Suppressor macrophage treated with lipopolysaccharide for 4 hours (primary cell): Measurements from ENCODE around the gene SLC16A5.
A peak's percentile ranks its signal among the peaks of the same experiment; 100 is the strongest.
"Not testable (repeated sequence)": the region's sequence is repeated elsewhere in the genome, so short reads cannot be mapped to it uniquely, and the experiment has no call there.

ENCODE experiments used
- DNase-seq: peaks from one replicate; pipeline ENCODE4 v3.0.0-alpha.2; 2020

Gene SLC16A5, protein sequence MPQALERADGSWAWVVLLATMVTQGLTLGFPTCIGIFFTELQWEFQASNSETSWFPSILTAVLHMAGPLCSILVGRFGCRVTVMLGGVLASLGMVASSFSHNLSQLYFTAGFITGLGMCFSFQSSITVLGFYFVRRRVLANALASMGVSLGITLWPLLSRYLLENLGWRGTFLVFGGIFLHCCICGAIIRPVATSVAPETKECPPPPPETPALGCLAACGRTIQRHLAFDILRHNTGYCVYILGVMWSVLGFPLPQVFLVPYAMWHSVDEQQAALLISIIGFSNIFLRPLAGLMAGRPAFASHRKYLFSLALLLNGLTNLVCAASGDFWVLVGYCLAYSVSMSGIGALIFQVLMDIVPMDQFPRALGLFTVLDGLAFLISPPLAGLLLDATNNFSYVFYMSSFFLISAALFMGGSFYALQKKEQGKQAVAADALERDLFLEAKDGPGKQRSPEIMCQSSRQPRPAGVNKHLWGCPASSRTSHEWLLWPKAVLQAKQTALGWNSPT

DNA sequence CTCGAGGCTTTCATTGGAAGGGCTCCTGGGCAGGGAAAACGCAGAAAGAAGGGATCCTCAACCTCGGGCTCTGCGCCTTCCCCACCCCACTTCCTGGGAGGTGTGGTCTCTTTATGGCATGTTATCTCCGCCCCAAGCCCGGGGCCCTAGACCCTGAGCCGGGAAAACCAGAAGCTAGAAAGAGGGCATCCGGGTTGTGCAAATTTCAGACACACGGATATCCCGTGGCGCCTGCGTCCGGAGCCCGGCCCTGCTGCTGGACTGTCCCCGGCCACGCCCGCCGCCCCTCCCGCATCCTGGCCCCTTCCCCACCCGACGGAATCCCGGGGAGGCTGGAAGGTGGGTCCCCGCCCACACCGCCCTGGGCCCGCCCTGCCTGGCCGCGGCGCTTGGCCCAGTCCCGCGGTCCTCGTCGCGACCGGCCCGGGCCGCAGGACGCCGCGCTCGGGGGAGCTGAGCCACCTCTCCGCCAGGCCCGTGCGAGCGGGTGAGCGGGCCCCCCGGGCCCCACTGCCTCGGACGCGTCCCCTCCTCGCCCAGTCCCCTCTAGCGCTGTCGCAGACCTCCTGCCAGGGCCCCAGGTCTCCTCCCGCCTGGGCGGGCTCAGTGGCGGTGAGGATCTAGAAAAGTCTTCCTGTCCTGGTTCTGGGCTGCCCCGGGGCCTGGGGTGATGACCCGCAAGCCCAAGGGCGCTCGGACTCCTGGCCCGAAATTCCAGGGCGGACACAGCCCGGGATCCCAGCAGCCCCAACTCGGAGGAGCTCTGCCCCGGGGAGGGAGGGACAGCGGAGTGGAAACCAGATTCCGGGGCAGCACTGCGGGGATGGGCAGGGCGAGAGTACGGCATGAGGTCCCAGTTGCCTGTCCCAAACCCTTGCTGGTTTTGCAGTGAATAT, at the start of gene SLC16A5:
Gene SLC16A5, plus strand, starts transcription at position 397 of the 896 bp plus-strand sequence. CDS start 5,683 bp downstream, outside the sequence.
- DNase-seq: peak; percentile 79

DNA sequence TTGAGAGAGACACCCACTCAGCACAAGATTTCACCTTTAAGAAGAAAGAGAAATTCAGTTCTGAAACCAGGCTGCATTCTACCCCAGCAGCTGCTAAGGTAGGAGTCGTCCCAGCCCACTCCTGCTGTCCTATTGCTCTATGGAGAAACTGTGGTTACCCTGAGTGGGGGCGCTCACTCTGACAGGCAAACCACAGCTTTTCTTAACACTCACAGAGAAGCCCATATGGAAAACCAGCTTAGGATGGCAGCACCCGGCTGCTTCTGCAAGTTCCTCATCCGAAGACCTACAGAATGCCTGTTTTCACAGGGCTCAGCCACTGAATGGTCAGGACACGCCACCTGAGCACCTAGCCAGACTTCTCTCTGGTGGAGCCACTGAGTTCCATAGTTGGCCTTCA, 48.5 kb upstream of the SLC16A5 start:
- no peak for DNase-seq

DNA sequence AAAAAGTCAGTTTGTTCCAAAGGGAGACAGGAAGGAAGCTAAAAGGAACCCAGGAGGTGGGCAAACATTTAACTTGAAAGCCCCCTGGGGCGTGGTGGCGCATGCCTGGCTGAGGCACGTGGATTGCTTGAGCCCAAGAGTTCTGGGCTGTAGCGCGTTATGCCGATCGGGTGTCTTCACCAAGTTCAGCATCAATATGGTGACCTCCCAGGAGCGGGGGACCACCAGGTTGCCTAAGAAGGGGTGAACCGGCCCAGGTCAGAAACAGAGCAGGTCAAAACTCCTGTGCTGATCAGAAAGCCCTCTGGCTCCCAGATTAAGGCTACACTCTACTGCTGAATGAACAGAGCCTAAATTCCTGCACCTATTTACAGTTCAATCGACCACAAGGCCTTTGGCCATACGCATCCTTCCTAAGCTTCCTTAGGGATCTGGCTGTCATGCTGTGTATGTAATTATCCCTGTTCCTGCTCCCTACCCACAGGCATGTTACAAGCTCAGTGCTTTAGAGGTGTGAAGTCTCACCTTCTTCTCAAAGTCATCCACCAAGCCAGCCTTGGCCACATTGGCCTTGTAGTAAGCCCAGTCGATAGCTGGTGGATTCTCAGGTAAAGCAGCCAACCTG, 46.0 kb upstream of the SLC16A5 start:
- no peak for DNase-seq

DNA sequence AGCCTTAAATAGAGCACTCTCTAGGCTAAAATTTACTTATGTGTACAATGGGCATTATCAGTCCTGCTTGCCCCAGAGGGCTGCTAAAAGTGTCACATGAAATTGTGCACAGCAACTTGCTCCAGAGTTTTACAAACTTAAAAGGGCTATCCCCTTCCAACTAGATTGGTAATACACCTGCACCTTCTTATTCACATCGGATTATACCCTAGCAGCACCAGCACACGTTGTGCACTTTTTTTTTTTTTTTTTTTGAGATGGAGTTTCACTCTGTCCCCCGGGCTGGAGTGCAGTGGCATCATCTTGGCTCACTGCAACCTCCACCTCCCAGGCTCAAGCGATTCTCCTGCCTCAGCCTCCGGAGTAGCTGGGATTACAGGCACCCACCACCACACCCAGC, 44.0 kb upstream of the SLC16A5 start:
- DNase-seq: not testable (repeated sequence)

DNA sequence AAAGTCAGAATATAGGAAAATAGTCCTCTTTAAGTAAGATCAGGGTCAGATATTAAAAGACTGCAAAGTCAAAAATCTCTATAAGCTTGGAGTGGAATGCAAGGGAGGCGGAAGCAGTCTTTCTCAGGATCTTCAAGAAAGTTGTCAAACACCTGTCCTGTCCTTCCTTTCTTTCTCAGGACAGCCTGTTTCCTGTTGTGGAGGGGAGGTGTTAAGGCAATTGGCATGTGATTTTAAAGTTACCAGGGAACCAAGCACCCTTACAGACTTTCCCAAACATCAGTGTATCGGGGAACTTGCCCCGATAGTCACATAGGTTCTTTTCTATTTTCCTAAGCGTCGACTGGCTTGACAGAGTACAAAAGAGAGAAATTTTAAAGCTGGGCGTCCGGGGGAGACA, 43.0 kb upstream of the SLC16A5 start:
- DNase-seq: no peak

DNA sequence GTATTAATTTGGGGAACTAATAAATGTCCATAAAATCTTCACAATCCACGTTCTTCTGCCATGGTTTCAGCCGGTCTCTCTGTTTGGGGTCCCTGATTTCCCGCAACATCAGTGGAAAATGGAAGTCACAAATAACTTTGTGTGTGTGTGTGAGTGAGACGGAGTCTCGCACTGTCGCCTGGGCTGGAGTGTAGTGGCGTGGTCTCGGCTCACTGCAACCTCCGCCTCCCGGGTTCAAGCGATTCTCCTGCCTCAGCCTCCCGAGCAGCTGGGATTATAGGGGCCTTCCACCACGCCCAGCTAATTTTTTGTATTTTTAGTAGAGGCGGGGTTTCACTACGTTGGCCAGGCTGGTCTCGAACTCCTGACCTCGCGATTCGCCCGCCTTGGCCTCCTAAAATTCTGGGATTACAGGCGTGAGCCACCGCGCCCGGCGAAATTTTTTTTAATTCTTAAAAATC, 41.8 kb upstream of the SLC16A5 start:
- not testable (repeated sequence) for DNase-seq

DNA sequence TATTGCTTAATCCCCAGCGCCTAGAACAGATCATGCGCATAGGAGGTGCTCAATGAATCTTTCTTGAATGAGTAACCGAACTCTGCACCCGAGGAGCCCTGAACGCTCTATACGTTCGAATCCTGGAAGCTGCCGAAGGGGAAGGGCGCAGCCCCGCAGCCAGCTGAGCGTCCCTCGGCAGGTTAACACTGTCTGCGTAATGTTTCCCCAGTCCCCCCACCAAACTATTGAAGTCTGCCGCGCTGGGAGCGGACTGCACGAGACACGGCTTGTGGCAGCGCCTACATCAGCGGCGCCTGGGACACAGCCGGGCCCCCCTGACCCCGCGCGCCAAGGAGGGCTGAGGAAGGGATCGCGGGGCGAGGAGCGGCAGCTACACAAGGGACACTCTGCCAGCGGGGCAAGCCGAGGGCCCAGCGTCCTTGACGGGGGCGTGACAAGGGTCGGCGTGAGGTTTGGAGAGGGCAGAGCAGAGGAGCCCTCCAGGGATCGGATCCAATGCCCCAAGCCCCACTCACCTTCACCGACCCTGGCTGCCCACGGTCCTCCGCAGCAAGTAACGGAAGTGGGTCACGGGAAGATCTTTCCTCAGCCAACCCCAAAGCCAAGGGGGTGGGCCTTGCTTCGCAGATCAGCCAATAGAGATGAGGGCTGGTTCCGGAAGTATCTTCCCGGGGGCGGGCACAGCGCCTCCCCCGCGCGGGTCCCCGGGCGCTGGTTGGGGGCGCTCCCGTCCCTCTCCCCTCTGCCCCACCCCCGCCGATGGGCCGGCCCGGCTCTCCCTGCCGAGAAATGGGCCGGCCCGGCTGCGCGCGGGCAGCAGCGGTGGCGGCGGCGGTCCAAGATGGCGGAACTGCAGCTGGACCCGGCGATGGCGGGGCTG, 41.1 kb upstream of the SLC16A5 start, which contains the start of the genes ATP5PD and KCTD2:
Gene ATP5PD, minus strand, starts transcription at position 563 of the 883 bp plus-strand sequence. CDS start 4,319 bp downstream, outside the sequence.
Gene KCTD2, plus strand, starts transcription at position 819 of the 883 bp plus-strand sequence. Its CDS starts 26 bp downstream, at position 845.
- DNase-seq: peak; percentile 98

DNA sequence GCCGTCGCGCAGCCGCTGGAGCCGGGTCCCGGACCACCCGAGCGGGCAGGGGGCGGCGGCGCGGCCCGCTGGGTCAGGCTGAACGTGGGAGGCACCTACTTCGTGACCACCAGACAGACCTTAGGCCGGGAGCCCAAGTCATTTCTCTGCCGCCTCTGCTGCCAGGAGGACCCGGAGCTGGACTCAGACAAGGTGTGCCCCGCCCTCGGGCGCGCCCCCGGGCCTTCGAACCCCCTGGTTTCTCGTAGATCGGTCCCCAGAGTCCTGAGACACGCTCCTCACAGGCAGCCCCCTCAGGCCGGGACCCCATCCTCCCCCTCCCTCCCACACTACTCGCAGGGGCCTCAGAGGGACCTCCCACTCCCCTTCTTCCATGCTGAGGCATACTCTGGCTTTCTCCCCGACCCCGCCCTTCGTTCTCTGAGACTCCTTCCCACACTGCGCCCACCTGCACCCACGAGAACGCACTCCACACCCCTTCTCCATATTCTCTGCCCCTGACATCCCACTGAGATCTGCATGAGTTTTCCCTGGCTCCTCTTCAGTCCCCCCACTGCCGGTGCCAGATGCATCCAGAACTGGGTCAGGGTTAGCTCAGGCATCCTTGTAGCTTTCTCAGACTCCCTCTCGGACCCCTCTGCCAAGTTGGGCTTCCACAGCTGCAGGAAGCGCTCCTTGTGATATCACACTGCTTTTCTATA, 40.2 kb upstream of the SLC16A5 start:
- no peak for DNase-seq

DNA sequence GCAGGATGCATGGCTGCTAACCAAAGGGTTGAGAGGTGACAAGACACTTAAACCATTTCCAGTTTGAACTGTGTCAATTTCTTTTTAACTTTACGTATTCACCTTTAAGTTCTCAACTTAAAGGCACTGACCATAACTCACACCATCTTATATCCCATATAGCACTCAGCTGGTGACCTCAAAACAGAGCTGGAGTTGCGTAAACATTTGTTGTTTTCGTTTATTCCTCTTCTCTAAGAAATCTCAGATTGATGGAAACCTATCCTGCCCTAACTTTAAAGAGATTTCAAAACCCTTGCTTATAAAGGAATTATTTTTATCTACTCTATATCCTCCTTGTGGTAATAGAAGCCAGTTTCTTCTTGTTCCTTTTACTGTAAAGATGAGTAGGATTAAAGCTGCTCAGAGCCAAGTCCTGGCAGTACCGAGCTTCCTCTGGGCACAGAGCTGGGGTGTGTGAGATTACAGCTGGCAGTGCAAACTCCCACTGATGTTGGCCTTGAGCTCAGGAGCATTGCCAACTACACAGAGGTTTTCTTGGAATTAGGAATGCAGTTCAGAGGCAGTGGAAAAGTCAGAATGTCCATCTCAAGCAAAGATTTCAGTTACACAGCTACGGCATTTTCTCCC, 39.4 kb upstream of the SLC16A5 start:
- no peak for DNase-seq

DNA sequence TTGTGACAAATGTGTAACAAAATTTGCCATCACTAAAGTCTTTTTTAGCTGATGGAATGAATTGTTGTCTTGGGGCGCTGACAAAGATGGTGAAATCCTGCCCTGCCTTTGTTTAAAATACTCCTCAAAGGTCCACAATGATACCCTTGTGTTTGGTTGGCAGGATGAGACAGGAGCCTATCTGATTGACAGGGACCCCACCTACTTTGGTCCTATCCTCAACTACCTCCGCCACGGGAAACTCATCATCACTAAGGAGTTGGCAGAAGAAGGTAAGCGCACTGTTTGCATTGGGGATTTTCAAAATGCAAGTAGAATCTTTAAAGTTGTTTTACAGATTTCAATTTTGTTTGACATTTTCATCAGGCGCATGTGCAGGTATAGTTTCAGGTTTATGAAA, 38.7 kb upstream of the SLC16A5 start:
- DNase-seq: no peak

DNA sequence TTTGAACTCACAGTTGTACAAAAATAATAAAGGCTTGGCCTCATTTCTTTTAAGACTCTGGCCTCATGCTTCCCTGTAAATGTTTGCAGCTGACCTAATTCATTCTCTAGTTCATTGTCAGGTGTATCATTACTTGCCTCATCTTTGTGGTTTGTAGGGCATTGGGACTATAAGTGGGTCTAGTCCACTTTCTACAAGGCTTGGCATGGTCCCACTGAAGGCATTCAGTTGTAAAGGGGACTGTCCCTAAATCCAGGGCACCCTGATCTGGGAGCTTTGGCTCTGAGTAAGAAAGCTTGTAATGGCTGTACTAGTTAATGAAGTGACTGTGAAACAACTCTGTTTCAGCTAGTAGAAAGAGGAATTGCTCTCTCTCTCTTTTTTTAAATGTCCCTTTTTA, 38.0 kb upstream of the SLC16A5 start:
- no peak for DNase-seq

DNA sequence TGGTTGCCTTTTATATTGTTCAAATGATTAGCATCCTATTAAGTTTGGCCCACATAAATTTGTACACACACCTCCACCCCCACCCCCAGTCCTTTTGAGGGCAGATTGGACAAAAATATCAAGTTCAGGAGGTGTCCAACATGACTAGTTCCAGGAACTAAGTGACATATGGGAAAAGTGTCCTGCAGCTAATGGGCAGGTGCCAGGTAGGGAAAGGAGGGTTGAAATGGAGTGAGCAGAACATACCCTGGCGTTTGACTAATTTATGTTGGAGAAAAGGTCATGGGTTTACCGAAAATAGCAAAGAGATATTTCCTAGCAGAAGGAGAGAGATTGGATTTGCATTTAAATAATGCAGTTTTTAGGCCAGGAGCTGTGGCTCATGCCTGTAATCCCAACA, 35.8 kb upstream of the SLC16A5 start:
- DNase-seq: no peak

DNA sequence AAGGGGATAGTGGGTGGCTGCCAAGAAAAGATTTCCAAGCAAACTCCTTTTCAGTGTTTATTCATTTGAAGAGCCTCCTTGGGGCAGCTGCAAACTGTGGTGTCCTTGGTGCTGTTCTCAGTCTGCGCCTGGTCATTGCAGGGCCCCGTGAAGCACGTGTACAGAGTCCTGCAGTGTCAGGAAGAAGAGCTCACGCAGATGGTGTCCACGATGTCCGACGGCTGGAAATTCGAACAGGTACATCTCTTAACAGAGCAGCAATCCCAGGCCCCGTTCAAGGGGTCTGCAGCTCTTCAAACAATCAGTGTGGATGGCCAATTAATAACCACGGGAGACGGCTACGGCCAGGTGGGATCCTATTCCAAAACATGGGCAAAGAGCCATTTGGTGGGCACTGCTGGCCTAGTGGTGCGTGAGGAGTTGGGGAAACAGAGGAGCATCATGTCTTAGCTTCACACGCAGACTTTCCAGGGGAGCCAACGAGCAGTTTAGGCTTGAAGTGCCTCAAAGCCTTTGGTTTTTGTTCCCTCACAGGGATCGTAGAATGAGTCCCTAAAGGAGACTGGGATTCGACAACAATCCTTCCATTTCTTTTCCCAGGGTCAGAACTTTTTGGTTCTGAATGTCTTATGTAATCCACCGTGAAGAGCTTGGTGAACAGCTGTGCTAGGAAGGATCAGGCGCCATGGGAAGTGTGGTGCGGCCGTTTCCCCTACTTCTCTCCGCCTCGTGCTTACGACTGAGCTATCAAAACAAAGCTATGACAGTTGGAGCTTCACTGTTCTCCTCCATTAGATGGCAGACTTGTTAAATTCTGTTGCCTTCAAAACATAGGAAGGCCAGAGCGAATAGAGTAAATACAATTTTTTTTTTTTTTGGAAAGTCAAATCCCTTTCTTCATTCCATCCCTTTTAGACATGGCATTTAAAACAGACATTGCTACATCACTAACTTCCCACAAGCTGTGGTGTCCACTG, 28.1 kb upstream of the SLC16A5 start:
- DNase-seq: peak; percentile 52

DNA sequence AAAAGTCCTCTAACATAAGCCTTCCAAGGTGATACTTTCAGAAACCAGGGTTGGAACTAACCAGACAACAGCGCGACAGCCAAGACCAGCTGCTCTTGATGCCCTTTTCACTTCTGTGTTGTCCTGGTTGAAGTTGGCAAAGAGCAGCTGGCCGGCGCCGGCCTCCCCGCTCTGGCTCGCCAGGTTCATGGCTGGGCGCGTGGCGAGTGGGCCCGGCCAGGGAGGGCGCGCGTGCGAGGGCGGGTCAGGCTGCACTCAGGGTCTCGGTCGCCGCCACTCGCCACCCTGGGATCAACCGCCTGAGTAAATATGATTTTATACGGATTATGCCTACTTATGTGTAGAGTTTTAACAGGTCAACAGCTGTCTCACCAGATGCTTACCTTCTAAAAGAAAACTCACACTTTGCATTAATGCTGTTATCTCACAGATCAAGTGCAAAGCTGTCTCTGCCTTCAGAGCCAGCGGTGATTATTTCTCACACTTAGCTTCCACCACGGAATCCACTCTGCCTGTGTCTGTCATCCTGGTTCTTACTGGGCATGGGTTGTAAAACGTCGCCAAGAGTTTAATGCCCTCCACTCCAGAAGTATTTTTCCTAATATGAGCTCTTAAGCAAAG, 27.2 kb upstream of the SLC16A5 start:
- DNase-seq: no peak

DNA sequence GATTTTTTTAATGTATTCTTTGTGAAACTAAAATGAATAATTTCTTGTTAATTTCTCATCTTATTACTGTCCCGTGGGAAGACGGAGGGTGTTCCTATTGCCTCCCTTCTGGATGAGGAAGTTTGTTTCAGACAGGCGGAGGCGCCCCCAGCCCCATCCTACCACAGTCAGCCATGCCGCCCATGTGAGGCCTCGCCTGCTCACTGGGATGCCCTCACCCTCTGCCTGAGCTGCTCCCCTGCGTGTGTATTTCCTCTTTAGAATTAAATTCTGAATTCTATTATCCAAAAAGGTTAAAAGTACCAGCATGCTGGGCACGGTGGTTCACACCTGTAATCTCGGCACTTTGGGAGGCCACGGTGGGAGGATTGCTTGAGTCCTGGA, 26.7 kb upstream of the SLC16A5 start:
- no peak for DNase-seq

DNA sequence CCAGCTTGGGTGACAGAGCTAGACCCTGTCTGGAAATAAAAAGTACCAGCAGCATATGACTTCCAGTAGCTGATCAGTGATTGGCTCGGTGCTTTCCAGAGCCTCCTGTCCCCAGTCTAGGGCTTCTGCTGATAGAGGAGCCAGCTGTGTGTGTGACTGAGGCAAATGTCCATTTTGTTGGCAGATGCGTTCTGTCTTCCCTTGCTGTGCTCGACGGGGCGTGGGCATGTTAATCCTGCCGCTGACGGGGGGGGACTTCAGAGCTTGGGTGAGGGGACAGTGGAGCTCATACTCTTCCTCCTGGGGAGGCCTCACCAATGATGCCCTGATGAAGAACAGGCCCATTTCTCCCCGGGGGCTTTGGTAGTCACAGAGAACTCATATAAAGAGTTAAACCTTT, 26.1 kb upstream of the SLC16A5 start:
- no peak for DNase-seq

DNA sequence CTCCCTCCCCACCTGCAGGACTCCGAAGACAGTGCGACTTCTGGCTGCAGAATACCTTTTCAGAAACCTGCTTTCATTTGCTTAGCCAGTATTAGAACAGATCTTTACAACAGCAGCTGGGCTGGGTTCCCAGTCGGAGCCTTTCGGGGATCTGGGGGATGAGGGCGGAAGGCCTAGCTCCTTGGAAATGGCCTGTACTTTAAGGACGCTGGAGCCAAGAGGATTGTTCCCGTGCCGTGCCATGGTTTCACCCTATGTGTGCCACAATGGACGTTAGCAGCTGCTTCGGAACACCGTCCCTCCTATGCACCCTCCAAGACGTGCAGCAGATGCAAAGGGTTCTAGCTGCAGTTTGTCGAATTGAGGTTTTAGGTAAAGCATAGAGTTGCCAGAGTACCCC, 24.6 kb upstream of the SLC16A5 start:
- no peak for DNase-seq

DNA sequence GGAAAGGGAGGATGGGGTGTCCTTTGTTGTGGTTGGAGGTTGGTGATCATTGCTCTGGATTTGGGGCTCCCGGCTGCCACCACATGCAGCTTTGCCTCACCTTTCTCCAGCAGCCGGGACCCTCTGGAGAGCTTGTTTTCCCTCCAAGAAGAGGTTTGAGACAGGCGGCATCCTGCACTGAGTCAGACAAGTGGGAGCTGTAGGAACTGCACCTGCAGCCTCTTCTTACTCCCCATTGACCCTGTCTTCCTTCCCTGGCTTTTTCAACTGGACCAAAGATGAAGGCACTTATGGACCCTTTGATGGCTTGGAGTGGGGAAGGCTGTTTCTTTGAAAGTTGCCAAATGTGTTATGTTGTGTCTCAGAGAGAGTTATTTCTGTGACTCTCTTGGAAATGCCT, 24.1 kb upstream of the SLC16A5 start:
- DNase-seq: no peak

DNA sequence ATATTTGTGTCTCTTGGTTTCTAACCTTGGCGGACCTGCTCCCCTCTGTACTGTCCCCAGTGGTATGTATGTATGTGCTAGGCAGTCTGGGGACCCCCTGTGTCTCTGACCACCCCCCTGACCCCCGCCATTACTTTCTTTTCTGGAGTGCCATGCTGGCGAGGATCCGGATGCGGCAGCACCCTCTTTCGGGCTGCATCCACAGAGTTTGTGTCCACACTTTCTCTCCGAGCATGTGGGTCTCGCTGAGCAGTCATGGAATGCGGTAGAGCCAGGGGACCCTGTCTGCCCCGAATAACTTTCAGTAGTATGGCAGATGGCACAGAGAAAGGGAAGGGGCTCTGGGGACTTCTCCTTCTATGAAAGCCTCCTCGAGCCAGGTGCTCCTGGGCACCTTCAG, 23.7 kb upstream of the SLC16A5 start:
- no peak for DNase-seq
